Tibial artery (tissue), 4 donors: Measurements from ENCODE around the gene SNN.
A peak's percentile ranks its signal among the peaks of the same experiment; 100 is the strongest.

Experiments
- DNase-seq, 2 donors: peaks; one replicate each; pipeline ENCODE4 v3.0.0-alpha.2; 2019
- H3K27ac ChIP-seq, 2 donors: fragments of 200-600 bp; sonication (generic) in 1 of 2; 1 replicate in 1 of 2; 2 replicates in 1 of 2; pipeline ENCODE4 v1.5.1; 2018 to 2019; ENCODE audit warnings: mild to moderate bottlenecking in 1 of 2
- H3K27me3 ChIP-seq, 2 donors: fragments of 200-600 bp; sonication (generic) in 1 of 2; one replicate each; pipeline versions ENCODE4 v1.5.1 to v1.6.0; 2016 to 2019
- H3K36me3 ChIP-seq, 3 donors: fragments of 200-600 bp; sonication (generic) in 2 of 3; one replicate each; pipeline ENCODE4 v1.5.1; 2016 to 2019; ENCODE audit warnings: mild to moderate bottlenecking in 2 of 3
- H3K4me1 ChIP-seq, 4 donors: fragments of 200-600 bp; sonication (generic) in 2 of 4; 1 replicate in 3 of 4; 2 replicates in 1 of 4; pipeline ENCODE4 v1.5.1; 2016 to 2019
- H3K4me3 ChIP-seq, 2 donors: fragments of 200-600 bp; sonication (generic) in 1 of 2; 1 replicate in 1 of 2; 2 replicates in 1 of 2; pipeline ENCODE4 v1.5.1; 2018 to 2019; ENCODE audit warnings: mild to moderate bottlenecking in 2 of 2
- H3K9me3 ChIP-seq, 3 donors: fragments of 200-600 bp; sonication (generic) in 1 of 3; one replicate each; pipeline ENCODE4 v1.5.1; 2016 to 2019
- CTCF ChIP-seq, 2 experiments: fragments of 200-600 bp in 1 of 2; fragments of 450-650 bp in 1 of 2; IDR thresholded peaks; one replicate each; pipeline ENCODE4 v1.5.1; 2017 to 2019; ENCODE audit warnings: antibody characterized with exemption in 2 of 2, mild to moderate bottlenecking in 1 of 2, moderate library complexity in 1 of 2
- intact Hi-C: fragments of 100-400 bp; cut with DNase I; formaldehyde crosslinking; loops from one replicate; pipeline ENCODE4 v1.15.0; 2023; ENCODE audit warnings: low total_unique reads

SNN gene

GRCh38 chr16:11640987-11641817 is 27.1 kb upstream of the SNN start:
- no peaks in the 10 kb centered on the region for H3K36me3 ChIP-seq
- intact Hi-C loops, result loop anchor here (2.0 to 10.0 kb wide), 2 partner anchors 74 to 108 kb away; no protein-coding TSS in a partner anchor
- H3K27ac ChIP-seq, result peak overlapping the region; percentile 86 to 87
- H3K4me1 ChIP-seq, result peaks cover 5 to 25% (median 22%) of the 10 kb centered on the region in 4 donors
- peak; percentile 54 to 79 for DNase-seq
- no peak overlapping the region for H3K4me3 ChIP-seq
- no peaks in the 10 kb centered on the region for H3K27me3 ChIP-seq
- TF ChIP-seq CTCF (IDR thresholded peaks at IDR 0.05), result peak; percentile 82 to 88
- no peaks in the 10 kb centered on the region for H3K9me3 ChIP-seq

DNA sequence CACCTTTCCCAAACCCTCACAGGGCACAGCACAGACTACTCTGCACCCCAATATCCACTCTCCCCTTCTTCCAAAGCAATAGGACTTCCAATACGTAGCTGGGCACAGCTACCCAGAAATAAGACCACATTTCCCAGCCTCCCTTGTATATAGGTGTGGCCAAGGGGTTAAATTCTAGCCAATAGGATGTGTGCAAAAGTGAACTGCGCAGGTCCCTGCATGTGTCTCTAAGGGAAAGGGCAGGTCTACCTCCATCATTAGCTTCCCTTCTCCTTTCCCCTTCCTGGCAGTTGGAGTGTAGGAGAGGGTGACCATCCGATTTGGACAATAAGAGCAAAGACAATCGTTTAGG is 25.5 kb upstream of the SNN start:
- Histone ChIP-seq H3K36me3 (no peaks in the 10 kb centered on the region), H3K27me3 (no peaks in the 10 kb centered on the region), H3K4me3 (no peak overlapping the region), H3K9me3 (no peaks in the 10 kb centered on the region), H3K27ac (peak overlapping the region in 1 of 2 donors; percentile 87), H3K4me1 (peaks cover 5 to 25% (median 22%) of the 10 kb centered on the region in 4 donors)
- no peak for DNase-seq
- intact Hi-C loops, result loop anchor here (2.0 to 10.0 kb wide), 2 partner anchors 72 to 236 kb away; no protein-coding TSS in a partner anchor
- TF ChIP-seq CTCF (IDR thresholded peaks at IDR 0.05), result no peak

DNA sequence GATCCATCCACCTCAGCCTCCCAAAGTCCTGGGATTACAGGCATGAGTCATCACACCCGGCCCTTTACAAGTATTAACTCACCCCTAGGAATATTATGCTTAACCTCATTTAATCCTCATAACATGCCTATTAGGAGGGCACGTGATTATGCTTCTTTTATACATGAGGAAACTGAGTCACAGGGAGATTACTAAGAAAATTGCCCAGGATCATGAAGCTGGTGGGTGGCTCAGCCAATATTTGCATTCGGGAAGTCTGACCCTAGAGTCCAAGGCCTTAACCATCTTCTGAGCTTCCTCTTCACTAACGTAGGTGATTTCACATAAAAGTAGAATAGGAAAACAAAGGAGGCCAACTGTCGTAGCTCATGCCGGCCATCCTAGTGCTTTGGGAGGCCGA is 19.0 kb upstream of the SNN start:
- Histone ChIP-seq H3K27ac (no peak overlapping the region), H3K36me3 (no peaks in the 10 kb centered on the region), H3K4me3 (no peak overlapping the region), H3K27me3 (peaks cover 0 to 3% of the 10 kb centered on the region in 2 donors), H3K9me3 (no peaks in the 10 kb centered on the region), H3K4me1 (no peaks in the 10 kb centered on the region)
- TF ChIP-seq CTCF (IDR thresholded peaks at IDR 0.05), result no peak
- no peak for DNase-seq
- intact Hi-C loops, result loop anchor here (10.0 kb wide), 1 partner anchor 66 kb away; no protein-coding TSS in a partner anchor

DNA sequence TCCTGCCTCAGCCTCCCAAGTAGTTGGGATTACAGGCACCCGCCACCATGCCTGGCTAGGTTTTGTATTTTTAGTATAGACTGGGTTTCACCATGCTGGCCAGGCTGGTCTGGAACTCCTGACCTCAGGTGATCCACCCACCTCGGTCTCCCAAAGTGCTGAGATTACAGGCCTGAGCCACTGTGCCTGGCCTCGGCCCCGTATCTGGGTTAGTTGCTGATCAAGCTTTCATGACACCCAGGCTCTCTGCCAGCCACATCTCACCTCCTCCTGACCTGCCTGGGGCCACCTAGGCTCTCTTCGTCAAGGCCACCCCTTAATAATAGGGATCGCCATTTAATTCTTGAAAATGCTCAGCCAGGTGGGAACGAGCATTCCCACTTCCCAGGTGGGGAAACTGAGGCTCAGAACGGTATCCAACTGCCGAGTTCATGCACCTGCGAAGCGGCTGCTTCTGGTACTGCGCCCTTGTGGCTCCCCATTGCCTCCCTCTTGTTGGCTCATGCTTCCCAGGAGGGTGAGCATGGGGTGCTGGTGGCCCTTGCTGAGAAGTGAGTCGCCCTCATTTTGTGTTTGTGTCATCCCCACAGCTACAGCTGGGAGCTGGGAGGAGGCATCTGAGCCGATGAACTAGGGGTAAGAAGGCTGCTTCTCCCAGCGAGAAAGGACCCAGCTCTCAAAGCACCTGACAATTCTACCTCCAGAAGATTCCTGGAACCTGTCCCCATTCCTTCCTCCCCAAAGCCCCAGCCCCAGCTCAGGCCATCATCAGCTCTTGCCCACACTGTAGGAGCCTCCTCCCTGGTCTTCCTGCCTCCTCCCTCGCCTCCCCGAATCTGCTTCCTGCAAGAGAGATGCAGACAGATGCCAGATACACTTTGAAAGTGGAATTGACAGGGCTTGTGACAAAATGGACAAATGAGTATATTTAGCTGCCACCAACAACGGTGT is 17.3 kb upstream of the SNN start:
- TF ChIP-seq CTCF (IDR thresholded peaks at IDR 0.05), result no peak
- no peak overlapping the region for H3K27ac ChIP-seq
- intact Hi-C loops, result no loop called here
- H3K4me1 ChIP-seq, result no peaks in the 10 kb centered on the region
- no peaks in the 10 kb centered on the region for H3K36me3 ChIP-seq
- H3K27me3 ChIP-seq, result peaks cover 0 to 3% of the 10 kb centered on the region in 2 donors
- H3K4me3 ChIP-seq, result no peak overlapping the region
- no peak for DNase-seq
- H3K9me3 ChIP-seq, result no peaks in the 10 kb centered on the region

- H3K27me3 ChIP-seq, result peaks cover 0 to 3% of the 10 kb centered on the region in 2 donors
- no peak overlapping the region for H3K4me3 ChIP-seq
- DNase-seq, result no peak
- intact Hi-C loops, result no loop called here
- H3K4me1 ChIP-seq, result no peaks in the 10 kb centered on the region
- H3K27ac ChIP-seq, result no peak overlapping the region
- no peaks in the 10 kb centered on the region for H3K9me3 ChIP-seq
- no peak for TF ChIP-seq CTCF (IDR thresholded peaks at IDR 0.05)
- no peaks in the 10 kb centered on the region for H3K36me3 ChIP-seq
These were observed 16.5 kb upstream of the SNN start for GRCh38 chr16:11651796-11652195.
